ENCODE measurements around the gene AKAP6. TPM values are rescaled to one million over a fixed set of nuclear protein-coding genes. Genes with fewer than 3 reads are reported as not detected.

AKAP6 gene
- total and polyA plus RNA-seq, 10 of the 15 experiments (the other 5 are each of a cell fraction or from before 2014, with no cell fraction given) = 0.35 to 5.9 (median 2.2) TPM

DNA sequence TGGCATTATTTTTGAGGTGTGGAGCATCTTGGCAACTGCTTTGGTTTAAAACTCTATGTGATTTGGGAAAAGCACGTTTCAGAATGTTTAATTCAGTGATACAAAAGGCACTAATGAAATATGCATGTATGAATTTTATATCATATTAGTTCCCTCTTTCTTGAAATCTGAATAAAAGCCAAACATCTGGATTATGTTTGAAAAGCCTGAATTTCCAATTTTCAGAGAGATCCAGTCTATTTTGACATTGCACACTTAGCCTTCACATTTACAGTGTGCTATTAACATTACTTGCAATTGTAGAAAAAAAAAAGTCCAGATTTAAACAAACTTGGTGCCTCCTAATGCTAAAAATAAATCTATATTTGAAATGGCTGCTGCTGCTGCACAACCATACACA is 390.5 kb downstream of the AKAP6 start:
- CTCF ChIA-PET = no interaction called here
- intact Hi-C loops (cut with micrococcal nuclease; ENCODE audit: unreplicated experiment) = no loop called here
- RAD21 ChIA-PET (ENCODE audit: unreplicated experiment) = no interaction called here
- POLR2A ChIA-PET = no interaction called here
- SMC1A ChIA-PET (ENCODE audit: uncharacterized antibody, unreplicated experiment) = no interaction called here
- H3K4me2 ChIP-seq (ENCODE audit: control insufficient read depth, insufficient read depth) = no peak overlapping the region
- H3K4me1 ChIP-seq (ENCODE audit: control insufficient read depth, insufficient read depth, low read length) = no peaks in the 10 kb centered on the region
- FAIRE-seq = no peak
- DNase-seq (ENCODE audit: low read depth, low spot score) = no peak
- H3K36me3 ChIP-seq (ENCODE audit: control insufficient read depth in 2 of 2, insufficient read depth in 2 of 2, low read length in 1 of 2) = no peaks in the 10 kb centered on the region
- H3K4me3 ChIP-seq = no peak overlapping the region
- no peaks in the 10 kb centered on the region for H3K9me3 ChIP-seq (replicated peaks; ENCODE audit: control insufficient read depth, insufficient read depth, low read length)
- no peak overlapping the region for H3K9ac ChIP-seq (ENCODE audit: control insufficient read depth, insufficient read depth, low read length)
- no peak for ATAC-seq
- H2AFZ ChIP-seq (ENCODE audit: control insufficient read depth, low read depth, low read length) = no peak overlapping the region
- no peak overlapping the region for H3K27ac ChIP-seq (ENCODE audit: control insufficient read depth, insufficient read depth)
- BruUV-seq (replicated peaks) = no TSS peak
- H3K27me3 ChIP-seq (replicated peaks in 1 of 2; ENCODE audit: control insufficient read depth in 2 of 2, insufficient read depth in 2 of 2, low read length in 1 of 2) = no peaks in the 10 kb centered on the region
- H3K79me2 ChIP-seq (ENCODE audit: control insufficient read depth, insufficient read depth, low read length) = no peaks in the 10 kb centered on the region
- 7% methylated on average over 1 of the region's 1 CpG for WGBS (ENCODE audit: insufficient coverage, insufficient replicate concordance, low lambda C conversion rate, missing lambda C conversion rate)
- TF ChIP-seq DPF2 (IDR thresholded peaks at IDR 0.05) = no peak
- no peak for TF ChIP-seq BACH1 (IDR thresholded peaks at IDR 0.05; ENCODE audit: borderline replicate concordance)
- TF ChIP-seq FOS (IDR thresholded peaks at IDR 0.05; ENCODE audit: borderline replicate concordance, extremely low read depth, insufficient read length) = no peak
- no peak for TF ChIP-seq ASH2L (IDR thresholded peaks at IDR 0.05; ENCODE audit: borderline replicate concordance, low read depth)
- TF ChIP-seq, protein P1, sequence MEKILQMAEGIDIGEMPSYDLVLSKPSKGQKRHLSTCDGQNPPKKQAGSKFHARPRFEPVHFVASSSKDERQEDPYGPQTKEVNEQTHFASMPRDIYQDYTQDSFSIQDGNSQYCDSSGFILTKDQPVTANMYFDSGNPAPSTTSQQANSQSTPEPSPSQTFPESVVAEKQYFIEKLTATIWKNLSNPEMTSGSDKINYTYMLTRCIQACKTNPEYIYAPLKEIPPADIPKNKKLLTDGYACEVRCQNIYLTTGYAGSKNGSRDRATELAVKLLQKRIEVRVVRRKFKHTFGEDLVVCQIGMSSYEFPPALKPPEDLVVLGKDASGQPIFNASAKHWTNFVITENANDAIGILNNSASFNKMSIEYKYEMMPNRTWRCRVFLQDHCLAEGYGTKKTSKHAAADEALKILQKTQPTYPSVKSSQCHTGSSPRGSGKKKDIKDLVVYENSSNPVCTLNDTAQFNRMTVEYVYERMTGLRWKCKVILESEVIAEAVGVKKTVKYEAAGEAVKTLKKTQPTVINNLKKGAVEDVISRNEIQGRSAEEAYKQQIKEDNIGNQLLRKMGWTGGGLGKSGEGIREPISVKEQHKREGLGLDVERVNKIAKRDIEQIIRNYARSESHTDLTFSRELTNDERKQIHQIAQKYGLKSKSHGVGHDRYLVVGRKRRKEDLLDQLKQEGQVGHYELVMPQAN (conservative IDR thresholded peaks at IDR 0.05) = no peak
- TF ChIP-seq NFXL1 (IDR thresholded peaks at IDR 0.05; ENCODE audit: borderline replicate concordance) = no peak
- TF ChIP-seq SMARCA5 (IDR thresholded peaks at IDR 0.05) = no peak
- no peak for TF ChIP-seq BCL11A (IDR thresholded peaks at IDR 0.05; ENCODE audit: low read depth, low read length)
- TF ChIP-seq NR2C1 (IDR thresholded peaks at IDR 0.05) = no peak
- H4K20me1 ChIP-seq (ENCODE audit: control insufficient read depth, insufficient read depth) = no peaks in the 10 kb centered on the region
- in situ Hi-C loops (cut with MboI) = no loop called here
